HepG2 (cell line): ENCODE data around the gene NDEL1. TPM values are rescaled to one million over a fixed set of nuclear protein-coding genes. Genes with fewer than 3 reads are reported as not detected.

Experiments used
- GATA4 ChIP-seq: sonication (generic); IDR thresholded peaks from 2 replicates; pipeline ENCODE4 v1.6.1; 2016; ENCODE audit warnings: antibody characterized with exemption, low read depth, borderline replicate concordance
- HHEX ChIP-seq: IDR thresholded peaks from 2 replicates; pipeline ENCODE4 v1.6.1; 2016; ENCODE audit warnings: control low read depth
- HIVEP1 ChIP-seq: sonication (generic); formaldehyde crosslinking; IDR thresholded peaks from 2 replicates; pipeline ENCODE4 v1.4.0; 2020; ENCODE audit warnings: mild to moderate bottlenecking, missing genetic modification reagents
- HOXA3 ChIP-seq: sonication (generic); formaldehyde crosslinking; IDR thresholded peaks from 2 replicates; pipeline ENCODE4 v1.5.0; 2020; ENCODE audit warnings: missing genetic modification reagents
- PREB ChIP-seq: sonication (generic); formaldehyde crosslinking; IDR thresholded peaks from 2 replicates; pipeline ENCODE4 v1.4.0; 2020; ENCODE audit warnings: missing genetic modification reagents
- SP1 ChIP-seq, 2 experiments: fragments of 450-650 bp in 1 of 2; sonication (generic) in 1 of 2; formaldehyde crosslinking in 1 of 2; IDR thresholded peaks; 2 replicates each; pipeline versions ENCODE4 v1.4.0 to v1.6.1; 2016 to 2020; ENCODE audit warnings: missing genetic modification reagents in 1 of 2
- SRSF4 ChIP-seq: fragments of 200-400 bp; formaldehyde crosslinking; IDR thresholded peaks from one replicate; pipeline ENCODE4 v1.6.1; 2018; ENCODE audit warnings: mild to moderate bottlenecking, low read depth, low read length, moderate library complexity; ENCODE audit not compliant: poor library complexity, severe bottlenecking
- THAP9 ChIP-seq: sonication (generic); formaldehyde crosslinking; IDR thresholded peaks from 2 replicates; pipeline ENCODE4; 2020; ENCODE audit warnings: missing genetic modification reagents, mild to moderate bottlenecking, borderline replicate concordance
- ZBTB4 ChIP-seq: sonication (generic); formaldehyde crosslinking; IDR thresholded peaks from 2 replicates; pipeline ENCODE4 v1.4.0; 2020; ENCODE audit warnings: missing genetic modification reagents, mild to moderate bottlenecking, borderline replicate concordance
- ZFY ChIP-seq: sonication (generic); formaldehyde crosslinking; IDR thresholded peaks from 2 replicates; pipeline ENCODE4 v1.4.0; 2020; ENCODE audit warnings: missing genetic modification reagents
- ZNF101 ChIP-seq: sonication (generic); formaldehyde crosslinking; IDR thresholded peaks from 2 replicates; pipeline ENCODE4 v1.4.0; 2020; ENCODE audit warnings: mild to moderate bottlenecking, low read depth, missing genetic modification reagents, borderline replicate concordance
- ZNF142 ChIP-seq: sonication (generic); formaldehyde crosslinking; IDR thresholded peaks from 2 replicates; pipeline ENCODE4 v1.4.0; 2020; ENCODE audit warnings: missing genetic modification reagents
- ZNF337 ChIP-seq: sonication (generic); formaldehyde crosslinking; IDR thresholded peaks from 2 replicates; pipeline ENCODE4 v1.5.1; 2020; ENCODE audit warnings: missing genetic modification reagents, low read depth, mild to moderate bottlenecking, borderline replicate concordance
- ZSCAN29 ChIP-seq: sonication (generic); formaldehyde crosslinking; conservative IDR thresholded peaks from 2 replicates; pipeline ENCODE4 v1.4.0; 2020; ENCODE audit warnings: mild to moderate bottlenecking, missing genetic modification reagents
- polyA plus RNA-seq, 8 experiments: library from polyadenylated mRNA; depleted of rRNA in 3 of 8; stranded (reverse) in 7 of 8; unstranded in 1 of 8; fragments of >200 nt; fragmentation: Illumina TruSeq in 4 of 8; extraction: Trizol in 4 of 8; gene quantifications; 2 replicates each; pipeline versions ENCODE4 v1.2.1 to v1.2.3, GENCODE V29; 2011 to 2016; ENCODE audit warnings: low read depth in 4 of 8, missing spikeins in 1 of 8, mixed read lengths in 1 of 8; ENCODE audit not compliant: insufficient read depth in 1 of 8
- total RNA-seq, 5 experiments: library from RNA; depleted of rRNA; stranded (reverse); fragments of >200 nt; fragmentation: Illumina TruSeq; extraction: Trizol; gene quantifications; 2 replicates each; pipeline ENCODE4 v1.2.3, GENCODE V29; 2016; ENCODE audit warnings: low read depth in 1 of 5
- TF ChIP-seq, protein P1 (sequence below): sonication (generic); formaldehyde crosslinking; IDR thresholded peaks from 2 replicates; pipeline ENCODE4 v1.4.0; 2020; ENCODE audit warnings: missing genetic modification reagents

The NDEL1 gene
- total and polyA plus RNA-seq, 2 of the 13 experiments (the other 11 are each of a cell fraction or from before 2014, with no cell fraction given) = 59.8 to 153 TPM

GRCh38 chr17:8477715-8478441, 42.2 kb downstream of the NDEL1 start (continued):
- TF ChIP-seq ZNF142 = no peak
- no peak for TF ChIP-seq ZSCAN29
- no peak for TF ChIP-seq ZNF101
- no peak for TF ChIP-seq SP1 (IDR thresholded peaks at IDR 0.05)
- no peak for TF ChIP-seq SP1 (CRISPR knock-in tag; IDR thresholded peaks at IDR 0.05)
- no peak for TF ChIP-seq ZNF337 (CRISPR knock-in tag)
- peak; percentile 31 for TF ChIP-seq HOXA3 (CRISPR knock-in tag)
- no peak for TF ChIP-seq HIVEP1 (CRISPR knock-in tag)
- TF ChIP-seq PREB (CRISPR knock-in tag) = no peak
- TF ChIP-seq, protein P1, sequence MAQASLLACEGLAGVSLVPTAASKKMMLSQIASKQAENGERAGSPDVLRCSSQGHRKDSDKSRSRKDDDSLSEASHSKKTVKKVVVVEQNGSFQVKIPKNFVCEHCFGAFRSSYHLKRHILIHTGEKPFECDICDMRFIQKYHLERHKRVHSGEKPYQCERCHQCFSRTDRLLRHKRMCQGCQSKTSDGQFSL (CRISPR knock-in tag) = no peak
- TF ChIP-seq ZFY = no peak
- TF ChIP-seq SRSF4 = no peak
- TF ChIP-seq HHEX (CRISPR knock-in tag) = no peak
- no peak for TF ChIP-seq GATA4
- TF ChIP-seq ZBTB4 (CRISPR knock-in tag) = no peak
- TF ChIP-seq THAP9 (CRISPR knock-in tag) = no peak
